KMS-11 (cell line): ENCODE data around the gene MMP25.

ENCODE experiments used
- H2AFZ ChIP-seq: fragments of 200-600 bp; sonication (generic); 2 replicates; pipeline ENCODE4 v1.6.1; 2016; ENCODE audit warnings: antibody characterized with exemption, mixed run types, low read depth
- H3K27ac ChIP-seq: fragments of 200-600 bp; sonication (generic); 2 replicates; pipeline ENCODE4 v1.6.1; 2016; ENCODE audit warnings: mild to moderate bottlenecking, mixed run types
- H3K27me3 ChIP-seq: fragments of 200-600 bp; sonication (generic); 2 replicates; pipeline ENCODE4 v1.6.1; 2017; ENCODE audit warnings: mild to moderate bottlenecking, low read depth, mixed run types, moderate library complexity; ENCODE audit not compliant: insufficient read depth
- H3K36me3 ChIP-seq: fragments of 200-600 bp; sonication (generic); 2 replicates; pipeline ENCODE4 v1.6.1; 2017; ENCODE audit warnings: mild to moderate bottlenecking, mixed run types; ENCODE audit not compliant: insufficient read depth
- H3K4me1 ChIP-seq: fragments of 200-600 bp; sonication (generic); 2 replicates; pipeline ENCODE4 v1.6.1; 2016; ENCODE audit warnings: mild to moderate bottlenecking, low read depth, mixed run types; ENCODE audit not compliant: poor library complexity, severe bottlenecking
- H3K4me2 ChIP-seq: fragments of 200-600 bp; sonication (generic); 2 replicates; pipeline ENCODE4 v1.7.0; 2016; ENCODE audit warnings: mild to moderate bottlenecking, mixed run types
- H3K4me3 ChIP-seq: fragments of 200-600 bp; sonication (generic); IDR thresholded peaks from 2 replicates; pipeline ENCODE4 v1.6.1; 2017; ENCODE audit warnings: low read depth, low read length, mixed read lengths; ENCODE audit not compliant: insufficient read depth
- H3K79me2 ChIP-seq: fragments of 200-600 bp; sonication (generic); 2 replicates; pipeline ENCODE4 v1.6.1; 2016; ENCODE audit warnings: low read depth, mixed run types; ENCODE audit not compliant: insufficient read depth
- H3K9ac ChIP-seq: fragments of 200-600 bp; sonication (generic); 2 replicates; pipeline ENCODE4 v1.6.1; 2016; ENCODE audit warnings: mild to moderate bottlenecking, mixed run types
- H4K20me1 ChIP-seq: fragments of 200-600 bp; sonication (generic); 2 replicates; pipeline ENCODE4 v1.6.1; 2016; ENCODE audit warnings: mild to moderate bottlenecking, mixed run types; ENCODE audit not compliant: insufficient read depth
- TF ChIP-seq, protein P1 (sequence below): fragments of 200-600 bp; sonication (generic); conservative IDR thresholded peaks from 2 replicates; pipeline ENCODE4 v1.6.1; 2017; ENCODE audit warnings: low read depth, mild to moderate bottlenecking, antibody characterized with exemption, low read length, moderate library complexity, mixed read lengths

The MMP25 gene

DNA sequence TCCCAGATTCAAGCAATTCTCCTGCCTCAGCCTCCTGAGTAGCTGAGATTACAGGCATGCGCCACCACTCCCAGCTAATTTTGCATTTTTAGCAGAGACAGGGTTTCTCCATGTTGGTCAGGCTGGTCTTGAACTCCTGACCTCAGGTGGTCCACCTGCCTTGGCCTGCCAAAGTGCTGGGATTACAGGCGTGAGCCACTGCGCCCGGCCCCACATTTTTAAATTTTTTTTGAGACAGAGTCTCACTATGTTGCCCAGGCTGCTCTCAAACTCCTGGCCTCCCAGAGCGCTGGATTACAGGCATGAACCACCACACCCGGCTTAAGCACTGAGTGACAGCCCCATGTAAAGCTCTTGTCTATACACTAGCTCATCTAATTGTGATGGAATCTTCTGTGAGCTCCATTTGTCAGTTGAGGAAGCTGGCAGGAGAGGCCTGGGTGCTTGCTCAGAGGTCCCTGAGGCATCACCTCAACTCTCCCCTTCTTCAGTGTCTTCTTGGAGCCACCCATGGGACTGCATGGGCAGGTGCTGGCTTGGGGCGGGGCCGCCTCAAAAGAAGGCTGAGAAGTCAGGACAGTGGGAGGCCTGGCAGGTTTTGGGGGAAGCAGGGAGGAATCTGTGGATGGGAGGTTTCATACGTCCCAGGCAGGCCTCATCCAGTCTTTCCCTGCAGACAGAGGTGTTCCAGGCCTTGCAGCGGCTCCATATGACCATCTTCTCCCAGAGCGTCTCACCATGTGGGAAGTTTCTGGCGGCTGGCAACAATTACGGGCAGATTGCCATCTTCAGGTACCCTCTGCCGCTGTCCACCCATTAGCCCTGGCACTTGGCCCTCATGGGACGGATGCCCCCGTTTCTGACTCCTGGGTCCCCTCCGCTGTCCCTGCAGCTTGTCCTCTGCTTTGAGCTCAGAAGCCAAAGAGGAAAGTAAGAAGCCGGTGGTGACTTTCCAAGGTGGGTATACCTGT lies 21.0 kb upstream of the MMP25 start:
- Histone ChIP-seq H3K36me3 (no peaks in the 10 kb centered on the region), H3K27ac (no peak overlapping the region), H4K20me1 (no peaks in the 10 kb centered on the region), H3K9ac (no peak overlapping the region), H3K27me3 (peaks cover 20% of the 10 kb centered on the region), H2AFZ (no peak overlapping the region), H3K4me3 (no peak overlapping the region), H3K4me1 (peaks cover 45% of the 10 kb centered on the region), H3K4me2 (peak overlapping the region; percentile 79; the same call in 1 of the 2 replicates), H3K79me2 (no peaks in the 10 kb centered on the region)
- TF ChIP-seq, protein P1, sequence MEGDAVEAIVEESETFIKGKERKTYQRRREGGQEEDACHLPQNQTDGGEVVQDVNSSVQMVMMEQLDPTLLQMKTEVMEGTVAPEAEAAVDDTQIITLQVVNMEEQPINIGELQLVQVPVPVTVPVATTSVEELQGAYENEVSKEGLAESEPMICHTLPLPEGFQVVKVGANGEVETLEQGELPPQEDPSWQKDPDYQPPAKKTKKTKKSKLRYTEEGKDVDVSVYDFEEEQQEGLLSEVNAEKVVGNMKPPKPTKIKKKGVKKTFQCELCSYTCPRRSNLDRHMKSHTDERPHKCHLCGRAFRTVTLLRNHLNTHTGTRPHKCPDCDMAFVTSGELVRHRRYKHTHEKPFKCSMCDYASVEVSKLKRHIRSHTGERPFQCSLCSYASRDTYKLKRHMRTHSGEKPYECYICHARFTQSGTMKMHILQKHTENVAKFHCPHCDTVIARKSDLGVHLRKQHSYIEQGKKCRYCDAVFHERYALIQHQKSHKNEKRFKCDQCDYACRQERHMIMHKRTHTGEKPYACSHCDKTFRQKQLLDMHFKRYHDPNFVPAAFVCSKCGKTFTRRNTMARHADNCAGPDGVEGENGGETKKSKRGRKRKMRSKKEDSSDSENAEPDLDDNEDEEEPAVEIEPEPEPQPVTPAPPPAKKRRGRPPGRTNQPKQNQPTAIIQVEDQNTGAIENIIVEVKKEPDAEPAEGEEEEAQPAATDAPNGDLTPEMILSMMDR: no peak

DNA sequence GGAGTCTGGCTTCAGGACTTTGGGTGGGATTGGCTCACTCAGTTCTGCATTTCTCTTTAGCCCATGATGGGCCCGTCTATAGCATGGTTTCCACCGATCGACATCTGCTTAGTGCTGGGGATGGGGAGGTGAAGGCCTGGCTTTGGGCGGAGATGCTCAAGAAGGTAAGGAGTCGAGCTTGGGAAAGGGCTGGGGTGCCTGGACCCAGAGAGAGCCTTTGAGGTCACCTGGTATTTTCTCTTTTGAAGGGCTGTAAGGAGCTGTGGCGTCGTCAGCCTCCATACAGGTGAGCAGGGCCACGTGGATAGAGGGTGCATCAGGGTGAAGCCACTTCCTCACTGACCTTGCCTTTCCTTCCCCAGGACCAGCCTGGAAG lies 20.4 kb upstream of the MMP25 start:
- peaks cover 40% of the 10 kb centered on the region for H3K4me1 ChIP-seq

DNA sequence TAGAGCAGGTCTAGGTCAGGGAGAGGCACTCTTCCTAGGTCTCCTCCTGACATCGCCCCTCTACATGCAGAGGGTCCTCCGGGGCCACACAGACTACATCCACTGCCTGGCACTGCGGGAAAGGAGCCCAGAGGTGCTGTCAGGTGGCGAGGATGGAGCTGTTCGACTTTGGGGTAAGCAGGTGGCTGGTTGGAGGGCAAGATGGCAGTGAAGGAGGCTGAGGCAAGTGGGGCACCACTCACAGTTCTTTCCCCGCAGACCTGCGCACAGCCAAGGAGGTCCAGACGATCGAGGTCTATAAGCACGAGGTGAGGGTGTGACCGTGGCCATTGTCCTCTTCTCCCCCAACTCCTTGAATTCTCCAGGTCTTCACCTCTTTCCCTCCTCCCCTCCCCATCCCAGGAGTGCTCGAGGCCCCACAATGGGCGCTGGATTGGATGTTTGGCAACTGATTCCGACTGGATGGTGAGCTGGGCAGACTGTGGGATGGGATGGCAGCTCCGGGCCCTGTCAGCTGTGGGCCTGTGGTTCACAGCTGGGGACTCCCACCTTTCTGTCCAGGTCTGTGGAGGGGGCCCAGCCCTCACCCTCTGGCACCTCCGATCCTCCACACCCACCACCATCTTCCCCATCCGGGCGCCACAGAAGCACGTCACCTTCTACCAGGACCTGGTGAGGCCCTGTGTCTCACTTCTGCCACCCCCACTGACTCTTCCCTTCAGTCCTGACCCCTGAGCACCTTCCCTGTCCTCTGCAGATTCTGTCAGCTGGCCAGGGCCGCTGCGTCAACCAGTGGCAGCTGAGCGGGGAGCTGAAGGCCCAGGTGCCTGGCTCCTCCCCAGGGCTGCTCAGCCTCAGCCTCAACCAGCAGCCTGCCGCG lies 19.5 kb upstream of the MMP25 start:
- TF ChIP-seq, protein P1: no peak
- Histone ChIP-seq H3K27me3 (peaks cover 35% of the 10 kb centered on the region), H3K4me1 (peaks cover 32% of the 10 kb centered on the region), H3K27ac (no peak overlapping the region), H3K4me3 (no peak overlapping the region), H4K20me1 (no peaks in the 10 kb centered on the region), H3K79me2 (no peaks in the 10 kb centered on the region), H2AFZ (no peak overlapping the region), H3K36me3 (no peaks in the 10 kb centered on the region), H3K4me2 (no peak overlapping the region), H3K9ac (no peak overlapping the region)

More for the DNA sequence above, 20.4 kb upstream of the MMP25 start:
- Histone ChIP-seq H2AFZ (no peak overlapping the region), H3K27ac (no peak overlapping the region), H3K27me3 (peaks cover 26% of the 10 kb centered on the region), H3K36me3 (no peaks in the 10 kb centered on the region), H3K4me2 (no peak overlapping the region), H3K9ac (no peak overlapping the region), H3K79me2 (no peaks in the 10 kb centered on the region), H4K20me1 (no peaks in the 10 kb centered on the region), H3K4me3 (no peak overlapping the region)
- TF ChIP-seq, protein P1: no peak

DNA sequence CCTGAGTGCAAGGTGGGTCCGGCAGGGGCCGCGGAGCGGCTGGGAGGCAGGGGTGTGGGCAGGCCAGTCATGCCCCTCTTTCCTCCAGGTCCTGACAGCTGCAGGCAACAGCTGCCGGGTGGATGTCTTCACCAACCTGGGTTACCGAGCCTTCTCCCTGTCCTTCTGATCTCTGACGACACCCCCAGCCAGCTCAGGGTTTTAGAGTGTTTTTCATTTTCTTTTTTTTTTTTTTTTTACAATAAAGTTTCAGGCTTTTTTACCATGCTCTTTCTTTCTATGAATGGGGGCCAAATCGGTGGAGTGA lies 18.9 kb upstream of the MMP25 start:
- H3K4me2 ChIP-seq: peak overlapping the region; percentile 82; the same call in 1 of the 2 replicates
- H3K4me3 ChIP-seq: no peak overlapping the region
- H4K20me1 ChIP-seq: no peaks in the 10 kb centered on the region
- peaks cover 41% of the 10 kb centered on the region for H3K27me3 ChIP-seq
- no peak overlapping the region for H3K9ac ChIP-seq
- H3K4me1 ChIP-seq: peaks cover 30% of the 10 kb centered on the region
- no peaks in the 10 kb centered on the region for H3K36me3 ChIP-seq
- H3K79me2 ChIP-seq: no peaks in the 10 kb centered on the region
- no peak overlapping the region for H3K27ac ChIP-seq
- TF ChIP-seq, protein P1: no peak
- H2AFZ ChIP-seq: no peak overlapping the region
